PC-3 (cell line): ENCODE results near the gene METAP2. TPM values are rescaled to one million over a fixed set of nuclear protein-coding genes. Genes with fewer than 3 reads are reported as not detected.
"Not testable (repeated sequence)": the region's sequence is repeated elsewhere in the genome, so short reads cannot be mapped to it uniquely, and the experiment has no call there.

ENCODE experiments used
- ATAC-seq: fragments of 200-7000 bp; cut with Tn5 transposase; 2 replicates; pipeline ENCODE4 v1.9.1; 2020; ENCODE audit warnings: mild to moderate bottlenecking, moderate library complexity
- BruUV-seq: library from RNA; stranded (reverse); fragments of 400-500 nt; replicated peaks from 2 replicates; lab custom pipeline; 2021; lab: Mats Ljungman, UMichigan
- CTCF ChIA-PET: fragments of 300-600 bp; sonication (Branson Sonifier 250); formaldehyde crosslinking; loops from one replicate; lab custom pipeline; 2022; ENCODE audit warnings: antibody characterized with exemption; lab: Charles Lee
- POLR2A ChIA-PET: fragments of 300-600 bp; sonication (Branson Sonifier 250); formaldehyde crosslinking; loops from one replicate; lab custom pipeline; 2022; ENCODE audit warnings: antibody characterized with exemption; ENCODE audit not compliant: unreplicated experiment; lab: Charles Lee
- DNase-seq: peaks from one replicate; pipeline ENCODE4 v3.0.0-alpha.2; 2015
- H2AFZ ChIP-seq: fragments of 300-600 bp; sonication (generic); 2 replicates; pipeline ENCODE4 v1.6.0; 2016; ENCODE audit warnings: antibody characterized with exemption, low read length
- H3F3A ChIP-seq: fragments of 300-600 bp; sonication (generic); one replicate; pipeline ENCODE4 v1.6.0; 2017; ENCODE audit warnings: antibody characterized with exemption, low read length, control low read depth, mild to moderate bottlenecking; ENCODE audit not compliant: unreplicated experiment
- H3K27ac ChIP-seq: fragments of 300-600 bp; sonication (generic); 2 replicates; pipeline ENCODE4 v1.5.1; 2016; ENCODE audit warnings: mild to moderate bottlenecking, low read length
- H3K27me3 ChIP-seq: fragments of 300-600 bp; sonication (generic); 2 replicates; pipeline ENCODE4 v1.6.1; 2016; ENCODE audit warnings: low read length, mixed read lengths
- H3K36me3 ChIP-seq: fragments of 300-600 bp; sonication (generic); 2 replicates; pipeline ENCODE4 v1.6.1; 2016; ENCODE audit warnings: low read depth, mixed run types, low read length, mixed read lengths
- H3K4me1 ChIP-seq: fragments of 300-600 bp; sonication (generic); 2 replicates; pipeline ENCODE4 v1.5.1; 2016; ENCODE audit warnings: low read length; ENCODE audit not compliant: insufficient read depth
- H3K4me2 ChIP-seq: fragments of 300-600 bp; sonication (generic); 2 replicates; pipeline ENCODE4 v1.6.0; 2016; ENCODE audit warnings: low read length
- H3K4me3 ChIP-seq: fragments of 300-600 bp; sonication (generic); 2 replicates; pipeline ENCODE4 v1.5.1; 2016; ENCODE audit warnings: mild to moderate bottlenecking, low read length, mixed read lengths
- H3K79me2 ChIP-seq: fragments of 300-600 bp; sonication (generic); 2 replicates; pipeline ENCODE4 v1.6.1; 2017; ENCODE audit warnings: low read length, mixed read lengths
- H3K9ac ChIP-seq: fragments of 300-600 bp; sonication (generic); 2 replicates; pipeline ENCODE4 v1.6.0; 2016; ENCODE audit warnings: mild to moderate bottlenecking, low read length
- H3K9me2 ChIP-seq: fragments of 300-600 bp; sonication (generic); replicated peaks from 2 replicates; pipeline ENCODE4 v1.6.1; 2016; ENCODE audit warnings: mixed run types, low read length, mixed read lengths
- H3K9me3 ChIP-seq: fragments of 300-600 bp; sonication (generic); 2 replicates; pipeline ENCODE4 v1.6.1; 2016; ENCODE audit warnings: low read length, mixed read lengths
- H4K20me1 ChIP-seq: fragments of 300-600 bp; sonication (generic); 2 replicates; pipeline ENCODE4 v1.6.1; 2016; ENCODE audit warnings: low read length, mixed read lengths
- CTCF ChIP-seq: fragments of 300-600 bp; sonication (generic); conservative IDR thresholded peaks from 2 replicates; pipeline ENCODE4 v1.5.1; 2017; ENCODE audit warnings: antibody characterized with exemption, low read depth, mild to moderate bottlenecking, low read length
- EZH2 ChIP-seq: fragments of 300-600 bp; sonication (generic); IDR thresholded peaks from one replicate; pipeline ENCODE4 v1.6.1; 2017; ENCODE audit warnings: antibody characterized with exemption, mild to moderate bottlenecking, low read length; ENCODE audit not compliant: unreplicated experiment
- EZH2phosphoT487 ChIP-seq: fragments of 300-600 bp; sonication (generic); IDR thresholded peaks from 2 replicates; pipeline ENCODE4 v1.6.1; 2018; ENCODE audit warnings: mild to moderate bottlenecking, antibody characterized with exemption, low read length, borderline replicate concordance
- intact Hi-C: fragments of 100-400 bp; cut with micrococcal nuclease; formaldehyde crosslinking; loops from 2 replicates; pipeline ENCODE4 v1.9.0; 2023
- total RNA-seq: library from RNA; depleted of rRNA; stranded (reverse); fragments of >200 nt; gene quantifications from 2 replicates; pipeline ENCODE4 v1.2.3, GENCODE V29; 2014

METAP2 gene
- total RNA-seq, 1 experiment from 2014 or later, result 79.2 TPM

GRCh38 chr12:95440401-95440800 lies 33.6 kb upstream of the METAP2 start:
- CTCF ChIA-PET, result no interaction called here
- H3K27me3 ChIP-seq, result no peaks in the 10 kb centered on the region
- no peaks in the 10 kb centered on the region for H3F3A ChIP-seq
- no peak overlapping the region for H3K4me2 ChIP-seq
- H2AFZ ChIP-seq, result no peak overlapping the region
- H4K20me1 ChIP-seq, result no peaks in the 10 kb centered on the region
- no peak overlapping the region for H3K27ac ChIP-seq
- H3K36me3 ChIP-seq, result no peaks in the 10 kb centered on the region
- H3K9me3 ChIP-seq, result no peaks in the 10 kb centered on the region
- no peak for DNase-seq
- H3K9ac ChIP-seq, result no peak overlapping the region
- ATAC-seq, result no peak
- no peaks in the 10 kb centered on the region for H3K4me1 ChIP-seq
- POLR2A ChIA-PET, result no interaction called here
- intact Hi-C loops, result no loop called here
- TF ChIP-seq EZH2 (no peak), EZH2phosphoT487 (no peak), CTCF (no peak)
- no peaks in the 10 kb centered on the region for H3K9me2 ChIP-seq
- H3K4me3 ChIP-seq, result no peak overlapping the region
- H3K79me2 ChIP-seq, result no peaks in the 10 kb centered on the region
- BruUV-seq, result no TSS peak

GRCh38 chr12:95443459-95443858 lies 30.5 kb upstream of the METAP2 start:
- no peaks in the 10 kb centered on the region for H4K20me1 ChIP-seq
- H3K9me3 ChIP-seq, result no peaks in the 10 kb centered on the region
- H3K36me3 ChIP-seq, result no peaks in the 10 kb centered on the region
- POLR2A ChIA-PET, result interaction anchor here (0.6 kb wide), 1 partner anchor 84 kb away, joined by 3 read pairs; no protein-coding TSS in a partner anchor
- TF ChIP-seq EZH2 (no peak), EZH2phosphoT487 (no peak), CTCF (no peak)
- intact Hi-C loops, result no loop called here
- H3K9me2 ChIP-seq, result no peaks in the 10 kb centered on the region
- no peaks in the 10 kb centered on the region for H3K4me1 ChIP-seq
- H3K9ac ChIP-seq, result no peak overlapping the region
- no peaks in the 10 kb centered on the region for H3F3A ChIP-seq
- H3K27ac ChIP-seq, result no peak overlapping the region
- no peaks in the 10 kb centered on the region for H3K79me2 ChIP-seq
- no peak overlapping the region for H3K4me2 ChIP-seq
- no TSS peak for BruUV-seq
- CTCF ChIA-PET, result no interaction called here
- no peaks in the 10 kb centered on the region for H3K27me3 ChIP-seq
- ATAC-seq (no peak), DNase-seq (no peak)
- H2AFZ ChIP-seq, result no peak overlapping the region
- no peak overlapping the region for H3K4me3 ChIP-seq

- H3F3A ChIP-seq, POLR2A ChIA-PET, CTCF ChIA-PET: not testable (repeated sequence)
Observed at GRCh38 chr12:95445099-95445498, 28.9 kb upstream of the METAP2 start.

More at GRCh38 chr12:95445099-95445498, 28.9 kb upstream of the METAP2 start:
- DNase-seq, BruUV-seq, H3K36me3 ChIP-seq, H3K27me3 ChIP-seq, intact Hi-C loops, ATAC-seq, H2AFZ ChIP-seq, H4K20me1 ChIP-seq, H3K4me1 ChIP-seq, H3K79me2 ChIP-seq, H3K4me2 ChIP-seq, H3K9me2 ChIP-seq, H3K9ac ChIP-seq, H3K27ac ChIP-seq, H3K4me3 ChIP-seq, H3K9me3 ChIP-seq: not testable (repeated sequence)
